IMR-90 (cell line): Measurements from ENCODE around the gene PIGP. TPM values are rescaled to one million over a fixed set of nuclear protein-coding genes. Genes with fewer than 3 reads are reported as not detected.

Source experiments
- ATAC-seq: fragments of 200-7000 bp; cut with Tn5 transposase; 2 replicates; pipeline ENCODE4 v1.9.1; 2020; ENCODE audit warnings: low read depth, mild to moderate bottlenecking, moderate library complexity
- BruUV-seq: library from RNA; stranded (reverse); fragments of 400-500 nt; replicated peaks from 2 replicates; lab custom pipeline; 2021; lab: Mats Ljungman, UMichigan
- CTCF ChIA-PET: fragments of 300-600 bp; formaldehyde crosslinking; extraction: SDS; loops from one replicate; lab custom pipeline; 2021; ENCODE audit warnings: antibody characterized with exemption; lab: Yijun Ruan, JAX
- POLR2A ChIA-PET: fragments of 300-600 bp; sonication (Branson Sonifier 250); formaldehyde crosslinking; loops from one replicate; lab custom pipeline; 2022; ENCODE audit warnings: antibody characterized with exemption; ENCODE audit not compliant: unreplicated experiment; lab: Charles Lee
- DNase-seq: peaks from one replicate; pipeline ENCODE4 v3.0.0; 2013
- H2AFZ ChIP-seq: replicated peaks from 2 replicates; pipeline ENCODE3; 2013; ENCODE audit warnings: low read length, mild to moderate bottlenecking; ENCODE audit not compliant: poor library complexity
- H2AK5ac ChIP-seq: 2 replicates; pipeline ENCODE4 v1.6.1; 2013; ENCODE audit warnings: low read depth, low read length, inconsistent platforms
- H2AK9ac ChIP-seq: replicated peaks from 2 replicates; pipeline ENCODE3; 2013; ENCODE audit warnings: mild to moderate bottlenecking, low read depth, low read length, moderate library complexity; ENCODE audit not compliant: poor library complexity
- H2BK120ac ChIP-seq: 2 replicates; pipeline ENCODE4 v1.6.1; 2013; ENCODE audit warnings: low read depth, low read length, inconsistent platforms
- H2BK15ac ChIP-seq: 3 replicates; pipeline ENCODE4 v1.6.1; 2013; ENCODE audit warnings: low read depth, low read length, inconsistent platforms
- H2BK20ac ChIP-seq: 2 replicates; pipeline ENCODE4 v1.6.1; 2013; ENCODE audit warnings: low read depth, mild to moderate bottlenecking, inconsistent platforms, low read length, moderate library complexity
- H2BK5ac ChIP-seq: 2 replicates; pipeline ENCODE4 v1.6.1; 2013; ENCODE audit warnings: mild to moderate bottlenecking, low read depth, low read length, inconsistent platforms; ENCODE audit not compliant: poor library complexity, severe bottlenecking
- H3K14ac ChIP-seq: replicated peaks from 2 replicates; pipeline ENCODE4 v1.6.1; 2013; ENCODE audit warnings: low read depth, low read length, inconsistent platforms
- H3K18ac ChIP-seq: 2 replicates; pipeline ENCODE4 v1.6.1; 2013; ENCODE audit warnings: low read depth, low read length, control low read depth
- H3K23ac ChIP-seq: 2 replicates; pipeline ENCODE4 v1.6.1; 2013; ENCODE audit warnings: low read depth, low read length, inconsistent platforms
- H3K27ac ChIP-seq: 2 replicates; pipeline ENCODE4 v1.5.1; 2013; ENCODE audit warnings: mild to moderate bottlenecking, control low read depth, low read length; ENCODE audit not compliant: insufficient read depth
- H3K27me3 ChIP-seq: 2 replicates; pipeline ENCODE4 v1.6.1; 2013; ENCODE audit warnings: low read length; ENCODE audit not compliant: control insufficient read depth, insufficient read depth
- H3K36me3 ChIP-seq: 2 replicates; pipeline ENCODE4 v1.6.1; 2013; ENCODE audit warnings: low read length, mixed read lengths; ENCODE audit not compliant: control insufficient read depth, insufficient read depth
- H3K4ac ChIP-seq: 2 replicates; pipeline ENCODE4 v1.6.1; 2013; ENCODE audit warnings: low read depth, low read length, inconsistent platforms
- H3K4me1 ChIP-seq: 2 replicates; pipeline ENCODE4 v1.6.1; 2013; ENCODE audit warnings: low read length, mixed read lengths; ENCODE audit not compliant: control insufficient read depth, insufficient read depth
- H3K4me2 ChIP-seq: 2 replicates; pipeline ENCODE4 v1.6.1; 2013; ENCODE audit warnings: low read depth, mild to moderate bottlenecking, control low read depth, low read length, moderate library complexity
- H3K4me3 ChIP-seq: 2 replicates; pipeline ENCODE4 v1.5.1; 2013; ENCODE audit warnings: low read depth, mild to moderate bottlenecking, control low read depth, low read length, moderate library complexity; ENCODE audit not compliant: insufficient read depth
- H3K56ac ChIP-seq: 2 replicates; pipeline ENCODE4 v1.6.1; 2013; ENCODE audit warnings: low read length, inconsistent platforms; ENCODE audit not compliant: insufficient read depth; ENCODE audit errors: extremely low read depth
- H3K79me1 ChIP-seq, 2 experiments: 2 replicates each; pipeline ENCODE4 v1.6.1; 2013; ENCODE audit warnings: low read length in 2 of 2, inconsistent platforms in 1 of 2, low read depth in 1 of 2
- H3K9ac ChIP-seq: 2 replicates; pipeline ENCODE4 v1.6.1; 2013; ENCODE audit warnings: low read depth, low read length, control low read depth
- H3K9me1 ChIP-seq: 2 replicates; pipeline ENCODE4 v1.6.1; 2013; ENCODE audit warnings: low read length, inconsistent platforms; ENCODE audit not compliant: insufficient read depth
- H3K9me3 ChIP-seq: 2 replicates; pipeline ENCODE4 v1.6.1; 2013; ENCODE audit warnings: low read length; ENCODE audit not compliant: control insufficient read depth, insufficient read depth
- H4K20me1 ChIP-seq: 2 replicates; pipeline ENCODE4 v1.6.1; 2013; ENCODE audit warnings: low read length, inconsistent platforms; ENCODE audit not compliant: insufficient read depth
- H4K5ac ChIP-seq: 2 replicates; pipeline ENCODE4 v1.6.1; 2013; ENCODE audit warnings: mild to moderate bottlenecking, low read depth, low read length, control low read depth
- H4K8ac ChIP-seq, 2 experiments: 2 replicates each; pipeline ENCODE4 v1.6.1; 2013; ENCODE audit warnings: low read depth in 2 of 2, low read length in 2 of 2, control low read depth in 1 of 2, inconsistent platforms in 1 of 2
- H4K91ac ChIP-seq: 2 replicates; pipeline ENCODE4 v1.6.1; 2013; ENCODE audit warnings: low read depth, low read length, inconsistent platforms; ENCODE audit not compliant: insufficient read depth
- BHLHE40 ChIP-seq: fragments of 150-350 bp; IDR thresholded peaks from 2 replicates; pipeline ENCODE4 v1.6.1; 2016; ENCODE audit warnings: mild to moderate bottlenecking, low read depth, low read length
- CEBPB ChIP-seq: IDR thresholded peaks from 2 replicates; pipeline ENCODE4 v1.6.1; 2012; ENCODE audit warnings: low read depth, low read length, improper control_type of control experiment
- CHD1 ChIP-seq: IDR thresholded peaks from 2 replicates; pipeline ENCODE4 v1.6.1; 2012; ENCODE audit warnings: low read depth, low read length, improper control_type of control experiment
- CTCF ChIP-seq: conservative IDR thresholded peaks from 2 replicates; pipeline ENCODE4 v1.5.1; 2012; ENCODE audit warnings: mild to moderate bottlenecking, low read depth, low read length, improper control_type of control experiment
- ELK1 ChIP-seq: fragments of 150-350 bp; IDR thresholded peaks from 2 replicates; pipeline ENCODE4 v1.6.1; 2016; ENCODE audit warnings: low read depth, mild to moderate bottlenecking, low read length, moderate library complexity, borderline replicate concordance
- MAZ ChIP-seq: IDR thresholded peaks from 2 replicates; pipeline ENCODE4 v1.6.1; 2012; ENCODE audit warnings: low read depth, mild to moderate bottlenecking, low read length, improper control_type of control experiment, moderate library complexity, borderline replicate concordance
- MXI1 ChIP-seq: IDR thresholded peaks from 2 replicates; pipeline ENCODE4 v1.6.1; 2012; ENCODE audit warnings: low read depth, mild to moderate bottlenecking, low read length, moderate library complexity, borderline replicate concordance
- POLR2A ChIP-seq: IDR thresholded peaks from 2 replicates; pipeline ENCODE4 v1.6.1; 2012; ENCODE audit warnings: mild to moderate bottlenecking, low read depth, low read length
- SMC3 ChIP-seq: fragments of 150-350 bp; IDR thresholded peaks from 2 replicates; pipeline ENCODE4 v1.6.1; 2016; ENCODE audit warnings: low read depth, mild to moderate bottlenecking, antibody characterized with exemption, low read length, moderate library complexity
- USF2 ChIP-seq: fragments of 150-350 bp; IDR thresholded peaks from 2 replicates; pipeline ENCODE4 v1.6.1; 2017; ENCODE audit warnings: mild to moderate bottlenecking, antibody characterized with exemption, low read length, low read depth
- WGBS, 2 experiments: methylation state at CpG; one replicate each; pipeline versions ENCODE4 v1.1.5 to v1.1.7; 2013; ENCODE audit warnings: missing lambda C conversion rate in 2 of 2; ENCODE audit not compliant: insufficient read length in 1 of 2; ENCODE audit errors: extremely low coverage in 2 of 2; 5-methylcytosine and 5-hydroxymethylcytosine counted together
- dilution Hi-C: fragments of 300-500 bp; cut with HindIII; formaldehyde crosslinking; loops from one replicate; pipeline ENCODE4 v1.14.3; 2018; ENCODE audit warnings: low sequenced_read_pairs; ENCODE audit not compliant: unreplicated experiment
- in situ Hi-C: fragments of 300-500 bp; cut with MboI; formaldehyde crosslinking; loops from 3 replicates; pipeline ENCODE4 v1.14.3; 2019; ENCODE audit warnings: low sequenced_read_pairs, inconsistent platforms, mixed read lengths
- intact Hi-C: fragments of 100-400 bp; cut with micrococcal nuclease; formaldehyde crosslinking; loops from 2 replicates; pipeline ENCODE4 v1.10.0; 2022
- polyA plus RNA-seq, 3 experiments: library from polyadenylated mRNA; depleted of rRNA; stranded (reverse); fragments of >200 nt; gene quantifications; 2 replicates each; pipeline ENCODE4 v1.2.3, GENCODE V29; 2012; ENCODE audit warnings: low replicate concordance in 1 of 3
- total RNA-seq: library from RNA; depleted of rRNA; stranded (reverse); fragments of >200 nt; gene quantifications from 2 replicates; pipeline ENCODE4 v1.2.3, GENCODE V29; 2012

Gene PIGP
- total and polyA plus RNA-seq, 2 of the 4 experiments (the other 2 are of a cell fraction), result 4.1 to 15.4 TPM

GRCh38 chr21:37077403-37077802, 4.5 kb upstream of the PIGP start:
- Histone ChIP-seq H3K79me1 (peaks cover 2 to 38% of the 10 kb centered on the region in 2 experiments; a peak in 3 of 4 replicates), H3K9ac (no peak overlapping the region), H4K91ac (no peak overlapping the region), H3K18ac (no peak overlapping the region), H2AK5ac (no peak overlapping the region), H3K23ac (no peak overlapping the region), H3K27me3 (no peaks in the 10 kb centered on the region), H3K36me3 (no peaks in the 10 kb centered on the region), H3K9me1 (peaks cover 5% of the 10 kb centered on the region; the same call in 1 of the 2 replicates), H3K14ac (no peak overlapping the region), H3K4me3 (no peak overlapping the region), H2AK9ac (no peak overlapping the region), H3K27ac (no peak overlapping the region), H4K20me1 (peaks cover 72% of the 10 kb centered on the region), H3K4me2 (no peak overlapping the region), H4K5ac (no peak overlapping the region), H2BK5ac (no peak overlapping the region), H3K56ac (no peak overlapping the region), H3K4me1 (peaks cover 2% of the 10 kb centered on the region; the same call in 1 of the 2 replicates), H2AFZ (no peak overlapping the region), H3K9me3 (no peaks in the 10 kb centered on the region), H3K4ac (no peak overlapping the region), H4K8ac (no peak overlapping the region), H2BK20ac (no peak overlapping the region), H2BK15ac (no peak overlapping the region), H2BK120ac (no peak overlapping the region)
- in situ Hi-C loops, result no loop called here
- intact Hi-C loops, result no loop called here
- dilution Hi-C loops, result no loop called here
- BruUV-seq, result TSS peak; percentile 6
- ChIA-PET CTCF (interaction anchor here (0.7 kb wide), 1 partner anchor 28 kb away, joined by 3 read pairs; no protein-coding TSS in a partner anchor), POLR2A (no interaction called here)
- no CpG with 5 or more reads among the region's 1 CpG for WGBS, 2 experiments
- ATAC-seq (no peak), DNase-seq (no peak)
- TF ChIP-seq POLR2A (no peak), CEBPB (no peak), MXI1 (no peak), USF2 (no peak), BHLHE40 (no peak), CTCF (no peak), SMC3 (no peak), ELK1 (no peak), CHD1 (no peak), MAZ (no peak)
